H9 (cell line): ENCODE results near the gene PTPRK. TPM values are rescaled to one million over a fixed set of nuclear protein-coding genes. Genes with fewer than 3 reads are reported as not detected.

ENCODE experiments used
- DNase-seq: peaks from one replicate; pipeline ENCODE4 v3.0.0-alpha.2; 2017
- H2AFZ ChIP-seq: one replicate; pipeline ENCODE4 v1.6.1; 2013; ENCODE audit warnings: mild to moderate bottlenecking, low read length, control low read depth, moderate library complexity
- H2AK5ac ChIP-seq: 2 replicates; pipeline ENCODE4 v1.6.1; 2013; ENCODE audit warnings: low read length, control low read depth, mixed read lengths; ENCODE audit not compliant: insufficient read length
- H2BK120ac ChIP-seq: one replicate; pipeline ENCODE4 v1.6.1; 2013; ENCODE audit warnings: low read depth, mild to moderate bottlenecking, low read length, control low read depth, inconsistent platforms; ENCODE audit not compliant: poor library complexity, severe bottlenecking
- H2BK12ac ChIP-seq: 2 replicates; pipeline ENCODE4 v1.6.1; 2013; ENCODE audit warnings: low read length, control low read depth, mixed read lengths, low read depth; ENCODE audit not compliant: insufficient read length
- H2BK15ac ChIP-seq: 2 replicates; pipeline ENCODE4 v1.6.1; 2013; ENCODE audit warnings: low read depth, low read length, control low read depth
- H2BK20ac ChIP-seq: one replicate; pipeline ENCODE4 v1.6.1; 2013; ENCODE audit warnings: low read depth, mild to moderate bottlenecking, low read length, control low read depth, inconsistent platforms; ENCODE audit not compliant: poor library complexity, severe bottlenecking
- H2BK5ac ChIP-seq: 2 replicates; pipeline ENCODE4 v1.6.1; 2013; ENCODE audit warnings: low read length, control low read depth, mixed read lengths; ENCODE audit not compliant: insufficient read length
- H3K14ac ChIP-seq: 2 replicates; pipeline ENCODE4 v1.6.1; 2013; ENCODE audit warnings: low read length, control low read depth; ENCODE audit not compliant: insufficient read depth
- H3K18ac ChIP-seq: 2 replicates; pipeline ENCODE4 v1.6.1; 2013; ENCODE audit warnings: low read depth, mild to moderate bottlenecking, mixed read lengths, low read length, control low read depth; ENCODE audit not compliant: insufficient read length
- H3K23ac ChIP-seq: 2 replicates; pipeline ENCODE4 v1.6.1; 2013; ENCODE audit warnings: low read length, control low read depth, mixed read lengths, low read depth; ENCODE audit not compliant: insufficient read length
- H3K23me2 ChIP-seq: 2 replicates; pipeline ENCODE4 v1.6.1; 2013; ENCODE audit warnings: low read depth, mild to moderate bottlenecking, mixed read lengths, low read length, control low read depth; ENCODE audit not compliant: insufficient read length, poor library complexity, severe bottlenecking
- H3K27ac ChIP-seq: 2 replicates; pipeline ENCODE4 v1.5.1; 2013; ENCODE audit warnings: low read length, control low read depth, mixed read lengths, low read depth; ENCODE audit not compliant: insufficient read length
- H3K27me3 ChIP-seq: 2 replicates; pipeline ENCODE4 v1.6.1; 2013; ENCODE audit warnings: low read length, control low read depth, inconsistent platforms; ENCODE audit not compliant: insufficient read depth
- H3K4ac ChIP-seq: 2 replicates; pipeline ENCODE4 v1.6.1; 2013; ENCODE audit warnings: low read depth, mild to moderate bottlenecking, control low read depth, inconsistent platforms, low read length, moderate library complexity
- H3K4me1 ChIP-seq: 2 replicates; pipeline ENCODE4 v1.6.1; 2013; ENCODE audit warnings: low read length, control low read depth, inconsistent platforms; ENCODE audit not compliant: insufficient read depth
- H3K4me2 ChIP-seq: 2 replicates; pipeline ENCODE4 v1.6.1; 2013; ENCODE audit warnings: low read length, control low read depth, mixed read lengths; ENCODE audit not compliant: insufficient read length, insufficient read depth
- H3K56ac ChIP-seq: 2 replicates; pipeline ENCODE4 v1.6.1; 2013; ENCODE audit warnings: low read depth, mild to moderate bottlenecking, mixed read lengths, low read length, control low read depth; ENCODE audit not compliant: insufficient read length
- H3K79me1 ChIP-seq: 2 replicates; pipeline ENCODE4 v1.6.1; 2013; ENCODE audit warnings: low read depth, mild to moderate bottlenecking, moderate library complexity, low read length, control low read depth, inconsistent platforms; ENCODE audit not compliant: insufficient read depth, poor library complexity, severe bottlenecking
- H3K79me2 ChIP-seq: 2 replicates; pipeline ENCODE4 v1.6.1; 2013; ENCODE audit warnings: low read length, control low read depth, inconsistent platforms; ENCODE audit not compliant: insufficient read depth
- H3K9ac ChIP-seq: 2 replicates; pipeline ENCODE4 v1.6.1; 2013; ENCODE audit warnings: low read length, control low read depth, mixed read lengths; ENCODE audit not compliant: insufficient read length; ENCODE audit errors: extremely low read depth
- H3K9me3 ChIP-seq: one replicate; pipeline ENCODE4 v1.6.1; 2013; ENCODE audit warnings: low read depth, low read length, inconsistent platforms; ENCODE audit not compliant: control insufficient read depth
- H3T11ph ChIP-seq: one replicate; pipeline ENCODE4 v1.6.1; 2013; ENCODE audit warnings: mild to moderate bottlenecking, low read length, control low read depth, inconsistent platforms
- H4K20me1 ChIP-seq: one replicate; pipeline ENCODE4 v1.6.1; 2013; ENCODE audit not compliant: control insufficient read depth, insufficient read length, insufficient read depth
- H4K5ac ChIP-seq: 2 replicates; pipeline ENCODE4 v1.6.1; 2013; ENCODE audit warnings: low read depth, mild to moderate bottlenecking, mixed read lengths, low read length, control low read depth; ENCODE audit not compliant: insufficient read length
- H4K8ac ChIP-seq: replicated peaks from 2 replicates; pipeline ENCODE4 v1.6.1; 2013; ENCODE audit warnings: low read length, control low read depth, mixed read lengths, low read depth; ENCODE audit not compliant: insufficient read length
- H4K91ac ChIP-seq: 2 replicates; pipeline ENCODE4 v1.6.1; 2013; ENCODE audit warnings: low read depth, mild to moderate bottlenecking, moderate library complexity, mixed read lengths, low read length, control low read depth; ENCODE audit not compliant: insufficient read length
- H3K27ac Mint-ChIP-seq, 3 experiments: 2 replicates in 2 of 3; 3 replicates in 1 of 3; pipeline ENCODE4 v1.8.0; 2020 to 2021; ENCODE audit warnings: mixed read lengths in 3 of 3, mild to moderate bottlenecking in 1 of 3, moderate library complexity in 1 of 3
- H3K27me3 Mint-ChIP-seq: 2 replicates; pipeline ENCODE4 v1.8.0; 2021; ENCODE audit warnings: low read depth, mild to moderate bottlenecking, moderate library complexity, mixed read lengths
- H3K36me3 Mint-ChIP-seq, 3 experiments: 2 replicates in 2 of 3; 3 replicates in 1 of 3; pipeline ENCODE4 v1.8.0; 2020 to 2021; ENCODE audit warnings: low read depth in 3 of 3, mixed read lengths in 3 of 3; ENCODE audit not compliant: insufficient read depth in 1 of 3
- H3K4me1 Mint-ChIP-seq, 2 experiments: 2 replicates each; pipeline ENCODE4 v1.8.0; 2020; ENCODE audit warnings: mixed read lengths in 2 of 2
- H3K4me3 Mint-ChIP-seq, 2 experiments: 2 replicates in 1 of 2; 3 replicates in 1 of 2; pipeline ENCODE4 v1.8.0; 2020 to 2021; ENCODE audit warnings: mild to moderate bottlenecking in 2 of 2, mixed read lengths in 2 of 2, moderate library complexity in 1 of 2
- H3K9me3 Mint-ChIP-seq, 2 experiments: 2 replicates in 1 of 2; 3 replicates in 1 of 2; pipeline ENCODE4 v1.8.0; 2020; ENCODE audit warnings: mild to moderate bottlenecking in 2 of 2, mixed read lengths in 2 of 2, moderate library complexity in 1 of 2
- CTCF ChIP-seq: fragments of 200-600 bp; sonication (generic); conservative IDR thresholded peaks from 3 replicates; pipeline ENCODE4 v1.8.0; 2021; ENCODE audit warnings: antibody characterized with exemption, mild to moderate bottlenecking
- WGBS: extraction: QIAGEN DNeasy Blood & Tissue Kit; methylation state at CpG from one replicate; pipeline ENCODE4 v1.1.7; 2013; ENCODE audit warnings: missing lambda C conversion rate, low lambda C conversion rate, mixed read lengths; ENCODE audit not compliant: insufficient read length; ENCODE audit errors: extremely low coverage; 5-methylcytosine and 5-hydroxymethylcytosine counted together
- total RNA-seq: library from RNA; stranded (reverse); gene quantifications from 2 replicates; pipeline ENCODE4 v1.2.1, GENCODE V29; 2021

PTPRK gene
- total RNA-seq, 1 experiment from 2014 or later = 47.9 TPM

- Histone ChIP-seq H3K23me2 (no peaks in the 10 kb centered on the region), H4K91ac (no peak overlapping the region), H2BK20ac (no peak overlapping the region), H4K5ac (no peak overlapping the region), H2AK5ac (no peak overlapping the region), H2AFZ (no peak overlapping the region), H3K9me3 (no peaks in the 10 kb centered on the region), H3K4me1 (no peaks in the 10 kb centered on the region), H4K8ac (no peak overlapping the region), H3T11ph (no peak overlapping the region), H3K27me3 (no peaks in the 10 kb centered on the region), H3K56ac (no peak overlapping the region), H2BK120ac (no peak overlapping the region), H4K20me1 (no peaks in the 10 kb centered on the region), H3K18ac (no peak overlapping the region), H3K79me1 (no peaks in the 10 kb centered on the region), H3K4ac (no peak overlapping the region), H2BK5ac (no peak overlapping the region), H3K14ac (no peak overlapping the region), H2BK15ac (no peak overlapping the region), H3K9ac (no peak overlapping the region), H3K23ac (no peak overlapping the region), H3K79me2 (no peaks in the 10 kb centered on the region), H3K27ac (no peak overlapping the region), H2BK12ac (no peak overlapping the region), H3K4me2 (no peak overlapping the region)
- Mint-ChIP-seq H3K9me3 (no peaks in the 10 kb centered on the region), H3K27ac (peak overlapping the region in 1 of 3 experiments; percentile 14; a peak in 1 of 7 replicates), H3K4me1 (peaks cover 10 to 12% of the 10 kb centered on the region in 2 experiments), H3K4me3 (no peak overlapping the region), H3K36me3 (no peaks in the 10 kb centered on the region), H3K27me3 (no peaks in the 10 kb centered on the region)
- no CpG with 5 or more reads among the region's 1 CpG for WGBS
- TF ChIP-seq CTCF = no peak
- no peak for DNase-seq
These were observed 132.0 kb downstream of the PTPRK start for GRCh38 chr6:128388380-128388779.
